HG03460 (cell line): ENCODE data around the gene CDH13.

ENCODE experiments used
- ATAC-seq: cut with Tn5 transposase; IDR thresholded peaks from one replicate; pipeline ENCODE4 v1.9.1; 2021; ENCODE audit not compliant: unreplicated experiment

Gene CDH13

GRCh38 chr16:83271123-83271522 is 644.4 kb downstream of the CDH13 start:
- no peak for ATAC-seq

DNA sequence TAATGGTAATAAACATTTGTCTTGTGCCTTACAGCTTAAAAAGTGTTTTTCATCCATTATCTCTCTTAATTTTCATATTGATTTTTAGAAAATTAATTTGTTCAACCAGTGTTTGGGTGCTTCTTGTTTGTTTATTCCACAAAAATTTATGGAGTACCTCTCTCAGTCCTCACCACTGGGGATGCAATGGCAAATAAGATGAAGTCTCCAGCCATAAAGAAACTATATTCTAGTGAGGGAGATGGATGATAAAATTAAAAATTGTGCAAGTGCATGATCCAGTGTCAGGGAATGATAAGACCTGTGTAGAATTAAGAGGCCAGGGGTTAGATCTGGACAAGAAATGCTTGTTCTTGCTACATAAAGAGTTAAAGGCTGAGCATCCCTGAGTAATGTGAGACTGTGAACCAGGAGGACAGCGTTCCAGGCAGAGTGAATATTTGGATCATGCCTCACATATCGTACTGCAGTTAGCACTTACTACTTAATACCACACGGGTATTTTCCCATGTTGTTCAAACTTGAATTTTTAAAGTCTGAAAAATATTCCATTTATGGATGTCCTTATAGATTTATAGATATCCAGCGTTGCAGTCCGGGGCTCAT is 645.3 kb downstream of the CDH13 start:
- ATAC-seq, result no peak

GRCh38 chr16:83272843-83273242 is 646.1 kb downstream of the CDH13 start:
- no peak for ATAC-seq

- no peak for ATAC-seq
These were observed 646.9 kb downstream of the CDH13 start for GRCh38 chr16:83273504-83274173.

DNA sequence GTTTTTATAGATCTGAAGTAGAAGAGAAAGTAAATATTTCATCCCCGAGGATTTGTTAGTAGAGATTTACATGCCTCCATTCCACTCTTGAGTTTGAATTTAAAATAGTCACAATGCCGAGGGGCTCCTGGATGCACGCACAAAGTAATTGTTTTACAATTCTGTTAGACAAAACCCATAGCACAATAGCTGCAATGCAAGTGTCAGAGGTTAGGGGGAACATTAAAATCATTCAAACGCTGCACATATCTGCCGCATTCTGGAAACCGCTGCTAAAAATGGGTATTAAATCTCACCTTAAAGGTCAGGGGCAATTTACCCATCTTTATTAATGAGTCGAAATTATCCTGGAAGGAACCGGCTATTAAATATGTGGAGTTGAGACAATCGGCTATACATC is 652.5 kb downstream of the CDH13 start:
- ATAC-seq, result no peak

DNA sequence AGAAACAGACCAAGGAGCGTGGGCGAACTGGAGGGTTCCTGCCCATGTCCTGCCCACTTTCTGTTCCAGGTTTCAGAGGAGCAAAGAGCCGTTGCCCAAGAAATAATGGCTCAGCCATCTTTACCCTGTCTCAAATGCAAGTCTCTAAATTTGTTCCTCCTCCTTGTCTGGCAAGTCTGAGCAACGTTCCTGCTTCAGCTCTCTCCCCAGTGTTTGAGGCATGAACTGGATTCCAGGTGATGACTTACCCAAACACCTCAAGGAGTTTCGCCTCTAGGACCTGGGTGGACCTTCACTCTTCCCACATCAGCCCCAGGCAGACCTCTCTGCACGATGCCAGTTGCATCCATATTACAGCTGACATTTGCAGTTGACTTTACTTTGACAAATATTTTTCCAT is 659.2 kb downstream of the CDH13 start:
- ATAC-seq, result no peak

- no peak for ATAC-seq
These were observed 669.7 kb downstream of the CDH13 start for GRCh38 chr16:83296505-83296904.

- ATAC-seq, result no peak
These were observed 671.8 kb downstream of the CDH13 start for GRCh38 chr16:83298541-83298940.

GRCh38 chr16:83300326-83300725 is 673.6 kb downstream of the CDH13 start:
- no peak for ATAC-seq

GRCh38 chr16:83301971-83302370 is 675.2 kb downstream of the CDH13 start:
- ATAC-seq, result no peak

GRCh38 chr16:83302853-83303252 is 676.1 kb downstream of the CDH13 start:
- no peak for ATAC-seq

DNA sequence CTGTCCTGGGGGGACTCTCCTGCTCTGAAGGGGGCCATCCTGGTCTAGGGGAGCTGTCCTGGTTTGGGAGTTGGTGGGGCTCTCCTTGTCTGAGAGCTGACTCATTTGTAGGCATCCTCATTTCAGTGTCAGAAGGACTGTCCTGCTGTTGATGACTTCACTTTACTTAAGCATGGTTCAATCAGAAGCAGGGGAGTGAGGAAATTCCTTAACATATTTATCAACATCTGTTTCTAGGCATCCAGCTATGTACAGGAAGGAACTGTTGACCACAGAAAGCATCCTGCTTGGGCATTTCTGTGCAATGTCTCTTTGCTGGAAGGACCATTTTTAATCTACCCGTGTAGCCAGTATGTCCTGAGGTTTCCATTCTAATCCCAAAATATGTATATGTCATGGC is 678.3 kb downstream of the CDH13 start:
- no peak for ATAC-seq

DNA sequence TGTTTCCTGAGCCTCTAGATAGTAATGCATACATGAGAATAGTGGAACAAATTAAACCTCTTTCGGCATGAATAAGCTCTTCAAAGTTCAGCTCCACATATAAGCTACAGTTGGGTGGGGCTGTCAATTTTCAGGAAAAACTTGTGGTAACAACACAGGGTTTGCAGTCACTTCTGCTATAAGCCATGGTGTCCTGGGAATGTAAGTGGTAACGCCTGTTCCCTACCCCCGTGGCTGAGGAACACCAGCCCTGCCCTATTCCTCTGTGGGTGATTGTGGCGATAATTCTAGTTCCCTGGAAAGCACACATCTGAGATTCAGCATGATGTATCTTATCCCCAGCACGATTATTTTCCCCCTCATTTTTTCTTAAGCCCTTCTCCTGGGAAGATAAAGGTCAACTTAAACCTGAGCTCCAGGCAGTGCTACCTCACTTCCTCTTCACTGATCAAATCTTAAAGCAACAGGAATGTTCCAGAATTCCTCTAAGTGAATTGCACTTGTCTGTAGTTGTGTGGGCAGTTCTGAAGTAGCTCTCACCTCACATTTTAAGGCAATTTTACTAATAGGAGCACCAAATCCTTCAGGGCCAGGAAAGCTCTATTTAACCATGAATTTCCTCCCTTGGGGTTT is 680.3 kb downstream of the CDH13 start:
- ATAC-seq, result no peak

DNA sequence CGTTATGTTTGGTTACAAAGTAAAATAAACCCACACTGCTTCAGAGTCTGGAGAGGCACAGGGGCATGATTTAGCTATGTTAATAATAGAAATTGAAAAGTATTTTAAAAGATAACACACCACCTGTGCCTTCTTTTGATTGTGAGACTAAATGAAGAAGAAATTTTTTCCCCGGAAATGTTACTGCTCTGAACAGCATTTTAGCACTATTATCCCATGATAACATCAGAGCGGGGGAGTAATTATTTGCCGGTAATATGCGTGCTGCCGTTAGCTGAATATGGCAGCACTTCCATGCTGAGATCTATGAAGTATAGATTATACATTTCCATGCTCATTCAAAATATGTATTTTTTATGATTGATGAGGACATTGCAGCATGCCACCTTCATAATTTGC is 680.8 kb downstream of the CDH13 start:
- no peak for ATAC-seq

- no peak for ATAC-seq
These were observed 681.6 kb downstream of the CDH13 start for GRCh38 chr16:83308414-83308813.

GRCh38 chr16:83310816-83311215 is 684.0 kb downstream of the CDH13 start:
- ATAC-seq, result no peak

- no peak for ATAC-seq
These were observed 685.4 kb downstream of the CDH13 start for GRCh38 chr16:83312015-83312717.

DNA sequence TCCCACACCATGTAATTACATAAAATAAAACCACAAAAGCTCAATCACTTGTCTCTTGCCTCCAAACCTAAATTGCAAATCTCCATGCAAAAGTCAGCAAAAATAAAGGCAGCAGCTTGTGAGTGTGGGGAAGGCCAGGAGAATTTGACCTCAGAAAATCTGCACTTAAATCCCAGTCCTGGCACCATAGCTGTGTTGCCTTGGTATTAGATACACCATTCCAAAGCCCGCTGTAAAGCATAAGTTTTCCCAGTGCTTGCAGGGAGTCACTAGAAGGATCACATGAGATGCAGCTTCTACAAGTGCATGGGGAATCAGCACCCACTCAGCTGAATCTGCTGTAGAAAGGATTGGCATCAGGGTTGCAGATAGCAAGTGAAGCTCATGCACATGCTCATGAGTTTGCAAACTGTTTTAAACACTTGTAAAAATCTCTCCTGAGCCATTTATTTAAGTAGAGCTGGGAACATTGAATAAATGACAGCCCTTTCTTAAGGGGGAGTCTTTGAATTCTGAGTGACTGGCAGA is 686.0 kb downstream of the CDH13 start:
- ATAC-seq, result no peak

DNA sequence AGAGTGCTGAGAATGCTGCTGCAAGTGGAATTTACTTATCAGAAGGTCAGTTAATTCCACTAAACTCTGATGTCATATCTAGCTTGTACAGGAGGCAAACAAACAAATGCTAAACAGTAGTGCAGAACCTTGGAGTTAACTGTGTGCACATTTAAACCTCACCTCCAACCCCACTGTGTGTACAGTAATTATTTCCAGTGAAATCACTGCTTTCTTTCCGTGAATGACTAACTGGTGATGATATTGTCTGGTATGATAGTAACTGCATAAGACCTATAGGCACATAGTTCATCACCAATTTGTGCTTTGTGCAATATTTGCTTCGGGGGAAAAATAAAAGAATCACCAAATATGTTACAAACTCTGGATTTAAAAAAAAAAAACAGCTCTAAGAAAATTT is 688.5 kb downstream of the CDH13 start:
- ATAC-seq, result no peak

- no peak for ATAC-seq
These were observed 689.7 kb downstream of the CDH13 start for GRCh38 chr16:83316458-83316857.

DNA sequence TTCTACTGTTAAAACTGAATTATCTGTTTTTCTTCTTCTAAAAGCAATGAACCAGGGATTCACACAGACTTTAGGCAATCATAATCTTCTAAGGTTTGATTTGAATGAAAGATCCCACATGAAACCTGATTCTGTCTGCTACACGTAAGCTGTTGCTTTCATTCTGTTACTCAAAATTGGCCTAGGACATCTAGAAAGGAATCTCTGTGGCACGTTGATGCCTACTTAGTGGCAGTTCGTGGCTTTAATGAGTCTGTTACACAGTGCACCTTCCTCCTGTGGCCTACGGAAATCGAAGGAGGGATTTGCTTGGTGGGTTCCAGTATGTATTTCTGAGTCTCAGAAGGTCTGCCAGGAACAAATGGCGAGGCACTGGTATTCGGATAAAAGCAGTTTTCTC is 691.6 kb downstream of the CDH13 start:
- no peak for ATAC-seq

DNA sequence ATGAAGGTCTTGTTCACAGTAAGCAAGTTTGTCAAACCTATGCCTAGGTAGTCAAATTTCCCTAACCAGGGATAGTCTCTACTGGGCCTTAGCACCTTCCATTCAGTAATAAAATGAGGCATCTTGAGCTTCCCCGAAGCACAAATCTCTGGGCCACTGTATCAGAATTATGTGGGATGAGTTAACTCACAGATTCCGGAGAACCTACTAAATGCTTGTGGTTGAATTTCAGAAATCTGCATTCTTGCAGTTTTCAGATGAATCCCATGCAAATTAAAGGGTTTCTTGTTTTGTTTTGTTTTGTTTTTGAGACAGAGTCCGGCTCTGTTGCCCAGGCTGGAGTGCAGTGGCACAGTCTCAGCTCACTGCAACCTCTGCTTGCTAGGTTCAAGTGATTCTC is 702.2 kb downstream of the CDH13 start:
- no peak for ATAC-seq
